H1 (cell line): ENCODE data around the gene SIX3. TPM values are rescaled to one million over a fixed set of nuclear protein-coding genes. Genes with fewer than 3 reads are reported as not detected.

Experiments used
- CTCF ChIA-PET: fragments of 300-600 bp; sonication (Branson Sonifier 250); formaldehyde crosslinking; loops from one replicate; lab custom pipeline; 2021; ENCODE audit not compliant: partially characterized antibody; lab: Charles Lee
- POLR2A ChIA-PET: fragments of 300-600 bp; sonication (Branson Sonifier 250); formaldehyde crosslinking; loops from one replicate; lab custom pipeline; 2021; ENCODE audit warnings: inconsistent platforms; ENCODE audit not compliant: partially characterized antibody; lab: Charles Lee
- DNase-seq, 2 experiments: peaks; one replicate each; pipeline versions ENCODE4 v3.0.0 to v3.0.0-alpha.2; 2010 to 2022; ENCODE audit warnings: low spot score in 2 of 2, low read depth in 1 of 2, mixed read lengths in 1 of 2
- FAIRE-seq: peaks from 2 replicates; lab custom pipeline; 2011; peaks lifted over from hg19 to GRCh38; lab: Jason Lieb, UNC
- H2AFZ ChIP-seq: 2 replicates; pipeline ENCODE4 v1.8.1; 2012; ENCODE audit warnings: low read length, inconsistent platforms
- H2AK5ac ChIP-seq: 2 replicates; pipeline ENCODE4 v1.6.1; 2013; ENCODE audit warnings: low read depth, low read length
- H2BK120ac ChIP-seq: replicated peaks from 2 replicates; pipeline ENCODE3; 2013; ENCODE audit warnings: low read depth, low read length, inconsistent platforms
- H2BK12ac ChIP-seq: 2 replicates; pipeline ENCODE4 v1.6.1; 2013; ENCODE audit warnings: low read depth, low read length
- H2BK15ac ChIP-seq: 2 replicates; pipeline ENCODE4 v1.6.1; 2013; ENCODE audit warnings: low read length
- H2BK20ac ChIP-seq: 2 replicates; pipeline ENCODE4 v1.6.1; 2013; ENCODE audit warnings: low read length
- H2BK5ac ChIP-seq: 2 replicates; pipeline ENCODE4 v1.6.1; 2013; ENCODE audit warnings: low read depth, low read length
- H3K14ac ChIP-seq: 2 replicates; pipeline ENCODE4 v1.6.1; 2013; ENCODE audit warnings: inconsistent platforms; ENCODE audit not compliant: insufficient read length
- H3K18ac ChIP-seq: 2 replicates; pipeline ENCODE4 v1.6.1; 2013; ENCODE audit warnings: low read length; ENCODE audit errors: extremely low read depth
- H3K23ac ChIP-seq: 2 replicates; pipeline ENCODE4 v1.6.1; 2013; ENCODE audit warnings: inconsistent platforms; ENCODE audit not compliant: insufficient read length
- H3K23me2 ChIP-seq: 2 replicates; pipeline ENCODE4 v1.6.1; 2013; ENCODE audit warnings: low read depth, low read length
- H3K27ac ChIP-seq: 2 replicates; pipeline ENCODE4 v1.6.1; 2011; ENCODE audit warnings: low read depth, low read length, inconsistent platforms
- H3K27me3 ChIP-seq, 4 experiments: replicated peaks in 1 of 4; 1 replicate in 1 of 4; 2 replicates in 3 of 4; pipeline versions ENCODE4 v1.6.1 to v1.8.1; 2011 to 2013; ENCODE audit warnings: low read length in 3 of 4, mild to moderate bottlenecking in 3 of 4, inconsistent platforms in 2 of 4, mixed read lengths in 2 of 4, moderate library complexity in 1 of 4; ENCODE audit not compliant: control insufficient read depth in 3 of 4, insufficient read depth in 3 of 4; ENCODE audit errors: extremely low read depth in 1 of 4
- H3K36me3 ChIP-seq, 4 experiments: 2 replicates each; pipeline versions ENCODE4 v1.6.1 to v1.8.1; 2011 to 2013; ENCODE audit warnings: mild to moderate bottlenecking in 4 of 4, low read length in 3 of 4, moderate library complexity in 2 of 4, control low read depth in 1 of 4, inconsistent platforms in 1 of 4; ENCODE audit not compliant: insufficient read depth in 4 of 4, control insufficient read depth in 2 of 4
- H3K4ac ChIP-seq: replicated peaks from 2 replicates; pipeline ENCODE3; 2013; ENCODE audit warnings: low read length, low read depth, mixed read lengths, inconsistent platforms; ENCODE audit not compliant: insufficient read length
- H3K4me1 ChIP-seq, 4 experiments: replicated peaks in 1 of 4; 1 replicate in 1 of 4; 2 replicates in 3 of 4; pipeline versions ENCODE4 v1.6.1 to v1.8.1; 2011 to 2013; ENCODE audit warnings: low read length in 3 of 4, inconsistent platforms in 2 of 4, mixed read lengths in 1 of 4; ENCODE audit not compliant: insufficient read depth in 4 of 4, control insufficient read depth in 3 of 4
- H3K4me2 ChIP-seq, 2 experiments: 2 replicates each; pipeline versions ENCODE4 v1.6.1 to v1.8.1; 2011 to 2013; ENCODE audit warnings: low read depth in 2 of 2, low read length in 2 of 2, control low read depth in 1 of 2, inconsistent platforms in 1 of 2, mild to moderate bottlenecking in 1 of 2; ENCODE audit not compliant: insufficient read depth in 1 of 2
- H3K4me3 ChIP-seq, 4 experiments: fragments of 200-600, 300-600 bp in 1 of 4; sonication (generic), shearing (Covaris generic), sonication (Bioruptor Twin) in 1 of 4; 2 replicates each; pipeline versions ENCODE4 v1.5.1 to v1.8.1; 2011 to 2016; ENCODE audit warnings: low read length in 4 of 4, low read depth in 3 of 4, control low read depth in 2 of 4, inconsistent platforms in 2 of 4, mild to moderate bottlenecking in 2 of 4, mixed read lengths in 1 of 4, moderate library complexity in 1 of 4; ENCODE audit not compliant: insufficient read depth in 2 of 4; ENCODE audit errors: extremely low read depth in 1 of 4
- H3K56ac ChIP-seq: replicated peaks from 2 replicates; pipeline ENCODE3; 2013; ENCODE audit warnings: low read depth, mild to moderate bottlenecking, mixed read lengths, low read length, inconsistent platforms; ENCODE audit not compliant: insufficient read length
- H3K79me1 ChIP-seq: 2 replicates; pipeline ENCODE4 v1.6.1; 2013; ENCODE audit warnings: low read depth, low read length, control low read depth
- H3K79me2 ChIP-seq, 2 experiments: 2 replicates each; pipeline versions ENCODE4 v1.6.1 to v1.8.1; 2012 to 2013; ENCODE audit warnings: low read length in 2 of 2, mild to moderate bottlenecking in 2 of 2, inconsistent platforms in 1 of 2; ENCODE audit not compliant: insufficient read depth in 2 of 2, control insufficient read depth in 1 of 2
- H3K9ac ChIP-seq, 4 experiments: replicated peaks in 1 of 4; 1 replicate in 1 of 4; 2 replicates in 3 of 4; pipeline versions ENCODE4 v1.6.1 to v1.8.1; 2011 to 2013; ENCODE audit warnings: low read depth in 3 of 4, low read length in 3 of 4, control low read depth in 2 of 4, mild to moderate bottlenecking in 2 of 4, moderate library complexity in 2 of 4, inconsistent platforms in 1 of 4; ENCODE audit errors: extremely low read depth in 1 of 4
- H3K9me3 ChIP-seq, 2 experiments: 2 replicates each; pipeline versions ENCODE4 v1.6.1 to v1.8.1; 2012 to 2013; ENCODE audit warnings: mild to moderate bottlenecking in 2 of 2, moderate library complexity in 2 of 2, control low read depth in 1 of 2, inconsistent platforms in 1 of 2, low read depth in 1 of 2, low read length in 1 of 2, mixed read lengths in 1 of 2; ENCODE audit not compliant: insufficient read depth in 2 of 2
- H4K20me1 ChIP-seq, 2 experiments: replicated peaks in 1 of 2; 2 replicates each; pipeline versions ENCODE3 to v1.8.1; 2011 to 2013; ENCODE audit warnings: inconsistent platforms in 2 of 2, low read length in 2 of 2, mild to moderate bottlenecking in 1 of 2; ENCODE audit not compliant: insufficient read depth in 2 of 2, control insufficient read depth in 1 of 2
- H4K5ac ChIP-seq: 2 replicates; pipeline ENCODE4 v1.6.1; 2013; ENCODE audit warnings: low read length, low read depth, mixed read lengths, inconsistent platforms; ENCODE audit not compliant: insufficient read length
- H4K8ac ChIP-seq: 2 replicates; pipeline ENCODE4 v1.8.0; 2013; ENCODE audit warnings: mild to moderate bottlenecking, moderate library complexity, low read length, inconsistent platforms; ENCODE audit not compliant: insufficient read depth; ENCODE audit errors: extremely low read depth
- H4K91ac ChIP-seq: replicated peaks from 2 replicates; pipeline ENCODE3; 2013; ENCODE audit warnings: low read length, mixed read lengths, inconsistent platforms; ENCODE audit not compliant: insufficient read length
- EZH2 ChIP-seq: fragments of 200-600 bp; sonication (generic); IDR thresholded peaks from 2 replicates; pipeline ENCODE4 v1.7.1; 2012; ENCODE audit warnings: low read depth, mild to moderate bottlenecking, moderate library complexity, low read length, inconsistent platforms; ENCODE audit not compliant: severe bottlenecking
- RNF2 ChIP-seq: fragments of 200-900, 300-1000 bp; sonication (generic); IDR thresholded peaks from 2 replicates; pipeline ENCODE4 v1.7.1; 2016; ENCODE audit warnings: borderline replicate concordance, low read depth, mild to moderate bottlenecking, antibody characterized with exemption, low read length; ENCODE audit not compliant: poor library complexity, severe bottlenecking; ENCODE audit errors: missing control alignments
- SUZ12 ChIP-seq: fragments of 200-600 bp; sonication (generic); IDR thresholded peaks from 2 replicates; pipeline ENCODE4 v1.6.1; 2012; ENCODE audit warnings: mild to moderate bottlenecking, inconsistent platforms, low read length, moderate library complexity, mixed read lengths
- WGBS, 2 experiments: shearing (Covaris generic) in 1 of 2; methylation state at CpG; one replicate each; pipeline versions ENCODE4 v1.1.6 to v1.1.7; 2013 to 2015; ENCODE audit warnings: low lambda C conversion rate in 2 of 2, mixed read lengths in 2 of 2, inconsistent platforms in 1 of 2, low coverage in 1 of 2, missing lambda C conversion rate in 1 of 2; ENCODE audit not compliant: insufficient replicate concordance in 2 of 2, insufficient coverage in 1 of 2, insufficient read length in 1 of 2; ENCODE audit errors: extremely low coverage in 1 of 2, missing lambda C conversion rate in 1 of 2; 5-methylcytosine and 5-hydroxymethylcytosine counted together
- polyA plus RNA-seq, 7 experiments: library from polyadenylated mRNA; depleted of rRNA in 3 of 7; stranded (reverse) in 5 of 7; unstranded in 2 of 7; fragments of >200 nt in 5 of 7; fragments of 200-250 nt in 2 of 7; gene quantifications; 1 replicate in 5 of 7; 2 replicates in 1 of 7; 4 replicates in 1 of 7; pipeline versions ENCODE4 v1.2.1 to v1.2.3, GENCODE V29; 2011 to 2013; ENCODE audit warnings: missing spikeins in 2 of 7, mixed read lengths in 2 of 7
- total RNA-seq: library from RNA; stranded (reverse); fragmentation: NEBNext Ultra II Directional; extraction: Animal tissue kit (Norgen Biotek cat#: 25700); gene quantifications from 2 replicates; pipeline ENCODE4 v1.2.1, GENCODE V29; 2021
- TF ChIP-seq, protein P1 (sequence below), 3 experiments: IDR thresholded peaks; 1 replicate in 2 of 3; 2 replicates in 1 of 3; pipeline versions ENCODE4 v1.5.1 to v1.6.1; 2011; ENCODE audit warnings: low read length in 3 of 3, mild to moderate bottlenecking in 3 of 3, inconsistent platforms in 2 of 3, low read depth in 1 of 3, moderate library complexity in 1 of 3; ENCODE audit not compliant: insufficient read depth in 1 of 3; ENCODE audit errors: control extremely low read depth in 1 of 3

SIX3 gene
- total and polyA plus RNA-seq, 2 of the 8 experiments (the other 6 are each of a cell fraction or from before 2014, with no cell fraction given): 0.02 to 0.19 TPM

DNA sequence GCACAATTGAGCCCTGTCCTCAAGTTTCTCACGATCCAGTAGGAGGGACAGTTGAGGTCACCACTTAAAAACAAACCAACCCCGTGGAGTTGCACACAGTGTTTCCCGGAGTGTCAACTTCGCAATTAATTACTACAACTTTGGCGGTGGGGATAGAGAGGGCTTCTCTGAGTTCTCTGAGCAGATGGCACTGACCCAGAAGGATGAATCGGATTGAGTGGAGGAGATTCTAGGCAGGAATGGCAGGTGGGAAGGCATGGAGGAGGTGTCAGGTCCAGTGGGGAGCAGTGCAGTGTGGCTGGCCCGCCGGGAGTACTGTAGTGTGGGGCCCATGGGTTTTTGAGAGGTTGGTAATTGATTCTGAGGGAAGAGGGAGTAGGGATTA lies 12.0 kb downstream of the SIX3 start:
- Histone ChIP-seq H4K5ac (no peak overlapping the region), H3K4me2 (peak overlapping the region; percentile 58 to 73), H2AFZ (no peak overlapping the region), H2AK5ac (peak overlapping the region; percentile 57; the same call in 1 of the 2 replicates), H2BK120ac (no peak overlapping the region), H3K56ac (no peak overlapping the region), H3K36me3 (no peaks in the 10 kb centered on the region), H3K14ac (no peak overlapping the region), H3K4me3 (no peak overlapping the region; a peak in 1 of 8 replicates), H3K9ac (no peak overlapping the region), H4K8ac (no peak overlapping the region), H3K4ac (no peak overlapping the region), H3K9me3 (no peaks in the 10 kb centered on the region), H2BK12ac (0 out of 2 replicates have a peak overlapping the region, but pooled peaks have one; percentile 52), H3K27ac (no peak overlapping the region), H3K4me1 (peaks cover 10 to 48% (median 26%) of the 10 kb centered on the region in 4 experiments), H2BK20ac (no peak overlapping the region), H3K79me2 (no peaks in the 10 kb centered on the region), H4K91ac (no peak overlapping the region), H3K23ac (no peak overlapping the region), H3K23me2 (peaks cover 10% of the 10 kb centered on the region; the same call in 1 of the 2 replicates), H3K79me1 (no peaks in the 10 kb centered on the region), H3K27me3 (peaks cover 62 to 93% (median 83%) of the 10 kb centered on the region in 4 experiments), H3K18ac (no peak overlapping the region), H2BK15ac (peak overlapping the region; percentile 88), H2BK5ac (no peak overlapping the region; the same call in 1 of the 2 replicates), H4K20me1 (peaks cover 0 to 11% of the 10 kb centered on the region in 2 experiments)
- FAIRE-seq (no peak), DNase-seq (no peak)
- TF ChIP-seq RNF2: peak; percentile 53
- TF ChIP-seq, protein P1, sequence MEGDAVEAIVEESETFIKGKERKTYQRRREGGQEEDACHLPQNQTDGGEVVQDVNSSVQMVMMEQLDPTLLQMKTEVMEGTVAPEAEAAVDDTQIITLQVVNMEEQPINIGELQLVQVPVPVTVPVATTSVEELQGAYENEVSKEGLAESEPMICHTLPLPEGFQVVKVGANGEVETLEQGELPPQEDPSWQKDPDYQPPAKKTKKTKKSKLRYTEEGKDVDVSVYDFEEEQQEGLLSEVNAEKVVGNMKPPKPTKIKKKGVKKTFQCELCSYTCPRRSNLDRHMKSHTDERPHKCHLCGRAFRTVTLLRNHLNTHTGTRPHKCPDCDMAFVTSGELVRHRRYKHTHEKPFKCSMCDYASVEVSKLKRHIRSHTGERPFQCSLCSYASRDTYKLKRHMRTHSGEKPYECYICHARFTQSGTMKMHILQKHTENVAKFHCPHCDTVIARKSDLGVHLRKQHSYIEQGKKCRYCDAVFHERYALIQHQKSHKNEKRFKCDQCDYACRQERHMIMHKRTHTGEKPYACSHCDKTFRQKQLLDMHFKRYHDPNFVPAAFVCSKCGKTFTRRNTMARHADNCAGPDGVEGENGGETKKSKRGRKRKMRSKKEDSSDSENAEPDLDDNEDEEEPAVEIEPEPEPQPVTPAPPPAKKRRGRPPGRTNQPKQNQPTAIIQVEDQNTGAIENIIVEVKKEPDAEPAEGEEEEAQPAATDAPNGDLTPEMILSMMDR (IDR thresholded peaks at IDR 0.05; ENCODE audit: control extremely low read depth in 1 of 3, insufficient read depth in 1 of 3, low read depth in 1 of 3, low read length in 3 of 3): no peak
- TF ChIP-seq EZH2: peak; percentile 78
- TF ChIP-seq SUZ12: peak; percentile 53; the same call in 1 of the 2 replicates
- WGBS, 2 experiments: 32% methylated on average over 8 of the region's 8 CpGs; no CpG with 5 or more reads in 1 of the 2 experiments
- ChIA-PET POLR2A (interaction anchor here (1.6 to 2.3 kb wide), 2 partner anchors 16 to 21 kb away, joined by 3 to 5 read pairs; no protein-coding TSS in a partner anchor), CTCF (interaction anchor here (0.9 to 9.8 kb wide), 16 partner anchors 10 to 1106 kb away, joined by 3 to 214 read pairs (median 6); no protein-coding TSS in a partner anchor)
